Measurements from ENCODE around the gene SPOCK1. TPM values are rescaled to one million over a fixed set of nuclear protein-coding genes. Genes with fewer than 3 reads are reported as not detected.

SPOCK1 gene
- total RNA-seq, 1 donor from 2014 or later = 28.6 TPM

GRCh38 chr5:137438932-137439331 lies 60.2 kb downstream of the SPOCK1 start:
- peaks cover 34% of the 10 kb centered on the region for H3K27me3 ChIP-seq (ENCODE audit: low read depth)
- H3K27ac ChIP-seq (replicated peaks) = no peak overlapping the region
- no peak for DNase-seq
- H3K4me1 ChIP-seq = peaks cover 4% of the 10 kb centered on the region
- intact Hi-C loops (cut with micrococcal nuclease) = no loop called here
- H3K9me3 ChIP-seq (replicated peaks) = no peaks in the 10 kb centered on the region
- H3K36me3 ChIP-seq = no peaks in the 10 kb centered on the region
- H3K4me3 ChIP-seq = no peak overlapping the region
- no peak for TF ChIP-seq CTCF (IDR thresholded peaks at IDR 0.05; ENCODE audit: borderline replicate concordance)

GRCh38 chr5:137437774-137438173 lies 61.4 kb downstream of the SPOCK1 start:
- DNase-seq = no peak
- no peak for TF ChIP-seq CTCF (IDR thresholded peaks at IDR 0.05; ENCODE audit: borderline replicate concordance)
- peaks cover 4% of the 10 kb centered on the region for H3K4me1 ChIP-seq
- intact Hi-C loops (cut with micrococcal nuclease) = no loop called here
- H3K27ac ChIP-seq (replicated peaks) = no peak overlapping the region
- peaks cover 33% of the 10 kb centered on the region for H3K27me3 ChIP-seq (ENCODE audit: low read depth)
- H3K4me3 ChIP-seq = no peak overlapping the region
- no peaks in the 10 kb centered on the region for H3K36me3 ChIP-seq
- no peaks in the 10 kb centered on the region for H3K9me3 ChIP-seq (replicated peaks)

- Histone ChIP-seq H3K4me3 (no peak overlapping the region), H3K9me3 (replicated peaks) (no peaks in the 10 kb centered on the region), H3K4me1 (no peaks in the 10 kb centered on the region), H3K27ac (replicated peaks) (no peak overlapping the region), H3K27me3 (ENCODE audit: low read depth) (peaks cover 37% of the 10 kb centered on the region), H3K36me3 (no peaks in the 10 kb centered on the region)
- no peak for TF ChIP-seq CTCF (IDR thresholded peaks at IDR 0.05; ENCODE audit: borderline replicate concordance)
- intact Hi-C loops (cut with micrococcal nuclease) = no loop called here
- DNase-seq = no peak
Observed at GRCh38 chr5:137433539-137433938, 65.6 kb downstream of the SPOCK1 start.

GRCh38 chr5:137432376-137432775 lies 66.8 kb downstream of the SPOCK1 start:
- DNase-seq = no peak
- Histone ChIP-seq H3K27ac (replicated peaks) (no peak overlapping the region), H3K36me3 (no peaks in the 10 kb centered on the region), H3K4me1 (no peaks in the 10 kb centered on the region), H3K9me3 (replicated peaks) (no peaks in the 10 kb centered on the region), H3K27me3 (ENCODE audit: low read depth) (peaks cover 29% of the 10 kb centered on the region), H3K4me3 (no peak overlapping the region)
- intact Hi-C loops (cut with micrococcal nuclease) = no loop called here
- no peak for TF ChIP-seq CTCF (IDR thresholded peaks at IDR 0.05; ENCODE audit: borderline replicate concordance)

- no peak for DNase-seq
- no peak overlapping the region for H3K4me3 ChIP-seq
- no peaks in the 10 kb centered on the region for H3K4me1 ChIP-seq
- H3K27ac ChIP-seq (replicated peaks) = no peak overlapping the region
- intact Hi-C loops (cut with micrococcal nuclease) = no loop called here
- no peaks in the 10 kb centered on the region for H3K9me3 ChIP-seq (replicated peaks)
- H3K27me3 ChIP-seq (ENCODE audit: low read depth) = peaks cover 16% of the 10 kb centered on the region
- H3K36me3 ChIP-seq = no peaks in the 10 kb centered on the region
- no peak for TF ChIP-seq CTCF (IDR thresholded peaks at IDR 0.05; ENCODE audit: borderline replicate concordance)
Observed at GRCh38 chr5:137431051-137431450, 68.1 kb downstream of the SPOCK1 start.

GRCh38 chr5:137415231-137415681 lies 83.9 kb downstream of the SPOCK1 start:
- DNase-seq = no peak
- TF ChIP-seq CTCF (IDR thresholded peaks at IDR 0.05; ENCODE audit: borderline replicate concordance) = no peak
- H3K27ac ChIP-seq (replicated peaks) = no peak overlapping the region
- no peak overlapping the region for H3K4me3 ChIP-seq
- H3K36me3 ChIP-seq = no peaks in the 10 kb centered on the region
- intact Hi-C loops (cut with micrococcal nuclease) = no loop called here
- H3K9me3 ChIP-seq (replicated peaks) = peaks cover 26% of the 10 kb centered on the region
- H3K4me1 ChIP-seq = peaks cover 22% of the 10 kb centered on the region
- H3K27me3 ChIP-seq (ENCODE audit: low read depth) = no peaks in the 10 kb centered on the region

Data from left ventricle myocardium inferior (tissue), 1 donor.